ENCODE data around the gene ESAM.
A peak's percentile ranks its signal among the peaks of the same experiment; 100 is the strongest.

The ESAM gene

DNA sequence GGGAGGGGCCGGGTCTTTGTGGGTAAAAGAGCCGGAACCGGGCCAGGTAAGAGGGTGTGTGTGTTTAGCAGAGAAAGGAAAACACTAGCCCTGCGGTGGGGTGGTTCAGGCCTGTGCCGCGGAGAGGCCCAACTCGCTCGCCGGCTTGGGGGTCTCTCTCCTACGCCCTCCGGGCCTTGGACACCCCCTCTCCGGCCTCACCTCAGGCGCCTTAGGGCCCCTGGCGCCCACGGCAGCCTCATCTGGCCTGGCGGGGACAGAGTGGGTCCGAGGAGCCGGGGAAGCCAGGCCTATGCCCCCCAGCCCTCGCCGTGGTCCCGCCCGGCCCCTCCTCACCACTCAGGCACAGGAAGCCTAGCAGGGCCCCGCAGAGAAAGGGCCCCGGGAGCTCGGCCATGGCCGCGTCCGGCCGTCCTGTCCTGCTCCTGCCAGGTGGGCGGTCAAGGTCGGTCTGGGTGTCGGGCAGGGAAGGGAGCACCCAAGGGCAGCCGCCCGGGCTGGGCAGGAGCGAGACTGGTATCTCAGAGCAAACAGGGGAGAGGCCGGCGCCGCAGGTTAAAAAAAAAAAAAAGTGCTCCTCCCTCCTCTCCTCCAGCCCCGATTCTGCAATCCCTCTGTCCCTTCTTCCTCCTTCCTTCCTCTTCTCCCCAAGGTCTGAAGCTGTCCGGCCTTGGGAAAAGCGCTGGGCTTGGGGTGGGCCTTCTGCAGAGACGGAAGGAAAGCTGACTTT is 10.2 kb downstream of the ESAM start, which contains the start of gene VSIG2:
Gene VSIG2, minus strand, starts transcription at position 515 of the 730 bp plus-strand sequence. Its CDS starts 118 bp downstream, at position 397.
- DNase-seq, result no peak

DNA sequence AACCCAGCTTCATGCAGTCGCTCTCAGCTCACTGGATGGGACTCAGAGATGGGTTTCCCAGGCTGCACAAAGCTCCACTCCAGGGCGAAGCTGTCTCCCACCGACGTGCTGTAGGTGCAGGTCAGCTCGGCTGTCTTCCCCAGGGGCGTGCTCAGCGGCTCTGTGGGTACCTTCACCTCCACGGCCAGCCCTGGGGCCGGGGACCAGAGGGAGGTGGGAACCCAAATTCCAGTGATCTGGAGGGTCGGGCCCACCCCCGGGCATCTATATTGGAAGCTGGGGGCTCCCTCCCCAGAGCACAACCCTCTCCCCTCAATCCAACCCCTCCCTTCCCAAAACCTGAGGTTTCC is 10.7 kb downstream of the ESAM start:
- DNase-seq, result no peak

DNA sequence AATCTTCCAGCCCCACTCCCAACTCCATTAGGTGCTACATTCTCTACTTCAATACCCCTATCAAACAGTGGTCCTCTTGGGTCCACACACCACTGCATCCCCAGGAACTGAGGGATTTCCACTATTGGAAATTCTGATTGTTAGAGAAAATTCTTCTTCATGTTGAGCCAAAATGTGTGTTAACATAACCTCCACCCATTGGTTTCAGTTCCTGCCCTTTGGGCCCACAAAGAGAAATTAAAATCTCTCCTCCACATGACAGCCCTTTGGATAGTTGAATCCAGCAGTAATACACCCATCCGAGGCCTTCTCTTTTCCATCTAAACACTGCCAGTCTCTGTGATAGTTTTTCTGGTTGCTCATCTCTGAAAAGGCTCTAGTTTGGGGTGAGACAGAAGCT is 12.2 kb downstream of the ESAM start:
- no peak for DNase-seq

DNA sequence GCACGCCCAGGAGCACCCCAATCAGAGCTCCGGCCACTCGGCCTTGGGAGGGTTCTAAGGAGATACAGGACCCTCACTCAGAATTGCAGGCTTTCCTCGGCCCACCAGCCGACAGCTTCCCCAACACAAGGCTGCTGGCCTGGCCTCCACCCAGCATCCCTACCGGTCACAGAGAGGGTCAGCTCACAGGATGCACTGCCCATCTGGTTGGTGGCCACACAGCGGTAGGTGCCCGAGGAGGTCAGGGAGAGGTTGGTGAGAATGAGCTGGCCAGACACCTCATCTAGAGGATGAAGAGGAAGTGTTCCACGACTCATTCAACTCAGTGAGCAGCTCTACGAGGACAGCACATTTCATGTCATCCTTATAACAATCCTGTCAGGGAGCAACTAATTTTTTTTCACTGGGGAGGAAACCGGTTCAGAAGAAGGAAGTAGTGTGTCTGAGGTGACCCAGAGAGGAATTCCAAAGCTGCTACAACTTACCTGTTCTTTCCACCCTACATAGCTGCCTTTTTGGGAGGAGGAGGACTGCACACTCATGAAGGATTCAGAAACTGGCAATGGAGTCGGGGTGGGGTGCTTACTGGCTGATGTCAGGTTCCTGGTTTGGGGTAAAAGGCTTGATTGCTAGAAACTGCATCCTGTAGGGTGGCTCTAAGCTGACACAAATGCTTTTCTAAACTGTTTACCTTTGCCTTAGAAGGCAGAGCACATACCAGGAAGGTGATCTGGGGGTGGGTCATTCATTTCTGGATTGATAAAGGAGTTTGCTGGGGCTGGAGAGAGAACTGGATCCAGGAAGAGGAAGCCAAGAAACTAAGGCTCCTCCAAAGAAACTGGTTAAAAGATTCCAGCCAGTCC is 13.4 kb downstream of the ESAM start:
- DNase-seq, result no peak

DNA sequence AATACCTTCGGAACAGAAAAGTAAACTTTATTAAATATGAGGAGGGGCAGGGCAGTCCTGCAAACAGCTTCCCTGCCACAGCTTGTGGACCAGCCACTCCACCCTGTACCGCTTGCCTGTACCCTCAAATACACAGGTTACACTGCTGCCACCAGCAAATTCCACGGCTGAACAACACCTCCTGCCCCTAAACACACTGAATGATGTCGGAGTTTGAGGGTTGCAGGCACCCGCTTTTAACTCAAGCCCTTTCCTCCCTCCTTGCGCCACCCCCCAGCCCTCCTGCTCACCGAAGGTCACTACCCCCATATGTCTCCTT is 14.0 kb downstream of the ESAM start:
- no peak for DNase-seq

DNA sequence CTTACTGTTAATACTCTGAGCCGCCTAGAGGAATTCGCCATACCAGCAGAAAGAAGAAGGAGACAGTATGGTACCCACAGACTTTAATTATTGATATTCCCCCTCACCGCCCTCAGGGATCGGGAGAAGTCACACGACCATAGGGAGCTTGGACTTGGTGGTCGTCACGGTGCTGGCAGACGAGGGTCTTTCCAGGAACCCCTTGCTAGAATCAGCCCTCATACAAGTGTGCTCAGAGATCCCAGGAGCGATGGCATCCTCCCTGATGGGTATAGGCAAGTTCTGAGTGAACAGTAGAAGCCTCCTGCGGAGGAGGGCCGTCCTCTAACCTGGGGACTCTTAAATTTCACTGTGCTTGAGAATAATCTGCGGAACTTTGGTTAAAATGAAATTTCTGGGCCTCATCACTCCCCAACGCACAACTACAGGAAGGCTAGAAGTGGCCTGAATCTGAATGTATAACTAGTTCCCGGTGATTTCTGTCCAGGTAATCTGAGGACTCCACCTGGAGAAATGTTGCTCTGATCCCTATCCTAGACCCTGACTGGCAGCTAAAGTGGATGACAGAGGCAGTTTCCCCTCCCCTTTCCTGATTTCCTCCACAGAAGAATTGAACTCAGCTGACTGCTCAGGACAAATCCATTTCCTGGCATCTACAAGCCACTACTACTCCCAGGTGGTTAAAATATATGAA is 14.5 kb downstream of the ESAM start:
- no peak for DNase-seq

DNA sequence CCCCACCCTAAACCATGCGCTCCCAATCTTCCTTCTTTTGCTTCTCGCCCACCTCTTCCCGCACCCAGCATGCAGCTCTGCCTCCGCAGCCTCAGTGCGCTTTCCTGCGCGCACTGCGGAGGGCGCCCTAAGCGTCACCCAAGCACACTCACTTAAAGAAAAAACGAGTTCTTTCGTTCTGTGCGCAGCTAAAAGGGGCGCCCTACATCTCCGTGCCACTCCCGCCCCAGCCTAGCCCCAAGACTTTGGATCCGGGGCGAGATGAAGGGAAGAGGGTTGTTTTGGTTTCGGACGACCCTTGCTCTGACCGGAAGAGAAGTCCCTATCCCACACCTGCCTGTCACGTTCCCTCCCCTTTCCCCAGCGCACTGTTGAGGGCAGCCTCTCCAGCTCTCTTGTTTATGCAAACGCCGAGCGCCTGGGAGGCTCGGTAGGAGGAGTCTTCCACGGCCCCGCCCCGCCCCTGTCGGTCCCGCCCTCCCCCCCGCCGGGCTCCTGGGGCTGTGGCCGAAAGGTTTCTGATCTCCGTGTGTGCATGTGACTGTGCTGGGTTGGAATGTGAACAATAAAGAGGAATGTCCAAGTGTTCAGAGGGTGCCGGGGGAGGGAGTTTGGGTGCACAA is 15.4 kb downstream of the ESAM start:
- peak; percentile 85 for DNase-seq

DNA sequence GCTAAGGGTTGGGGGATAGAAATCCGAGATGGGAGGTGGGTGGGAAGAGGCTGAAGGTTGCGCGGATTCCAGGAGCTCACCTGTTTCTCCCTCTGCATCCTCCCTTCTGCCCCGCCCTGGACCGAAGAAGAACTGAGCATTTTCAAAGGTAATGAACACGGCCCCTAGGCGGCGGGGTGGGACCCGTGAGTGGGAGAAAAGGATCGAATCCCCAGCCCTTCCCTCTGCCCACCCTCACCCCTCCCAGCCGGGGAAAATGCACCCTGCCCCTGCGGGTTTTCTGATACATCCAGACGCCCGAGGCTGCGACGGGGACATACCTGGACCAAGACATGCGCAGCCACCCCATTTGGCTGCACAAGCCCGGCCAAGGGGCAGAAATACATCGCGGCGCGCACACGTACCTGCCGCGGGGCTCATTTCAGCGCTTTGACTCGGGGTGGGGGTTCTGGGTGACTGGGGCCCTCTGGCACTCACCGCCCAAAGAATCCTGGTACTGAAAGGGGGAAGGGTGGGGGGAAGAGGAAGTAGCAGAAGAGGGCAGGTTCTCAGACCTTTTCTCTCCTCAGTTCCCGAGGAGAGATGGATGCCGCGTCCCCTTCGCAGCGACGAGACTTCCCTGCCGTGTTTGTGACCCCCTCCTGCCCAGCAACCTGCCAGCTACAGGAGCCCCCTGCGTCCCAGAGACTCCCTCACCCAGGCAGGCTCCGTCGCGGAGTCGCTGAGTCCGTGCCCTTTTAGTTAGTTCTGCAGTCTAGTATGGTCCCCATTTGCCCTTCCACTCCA is 16.1 kb downstream of the ESAM start:
- DNase-seq, result no peak

DNA sequence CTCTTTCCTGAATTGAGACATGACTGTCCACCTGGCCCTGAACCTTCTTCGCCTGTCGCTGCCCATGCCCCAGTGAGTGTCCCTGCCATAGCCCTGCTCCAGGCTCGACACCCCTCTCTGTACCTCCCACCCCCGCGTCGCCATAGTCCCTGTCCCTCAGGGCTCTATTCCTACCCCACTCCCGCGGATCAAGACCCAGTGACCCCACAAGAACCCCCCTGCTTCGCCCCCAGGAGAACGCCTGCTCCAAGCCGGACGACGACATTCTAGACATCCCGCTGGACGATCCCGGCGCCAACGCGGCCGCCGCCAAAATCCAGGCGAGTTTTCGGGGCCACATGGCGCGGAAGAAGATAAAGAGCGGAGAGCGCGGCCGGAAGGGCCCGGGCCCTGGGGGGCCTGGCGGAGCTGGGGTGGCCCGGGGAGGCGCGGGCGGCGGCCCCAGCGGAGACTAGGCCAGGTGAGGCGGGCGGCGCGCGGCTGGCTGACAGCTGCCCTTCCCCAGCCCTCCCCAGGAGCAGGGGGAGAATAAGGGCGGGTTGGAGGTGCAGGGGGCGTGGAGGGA is 16.7 kb downstream of the ESAM start:
- no peak for DNase-seq

DNA sequence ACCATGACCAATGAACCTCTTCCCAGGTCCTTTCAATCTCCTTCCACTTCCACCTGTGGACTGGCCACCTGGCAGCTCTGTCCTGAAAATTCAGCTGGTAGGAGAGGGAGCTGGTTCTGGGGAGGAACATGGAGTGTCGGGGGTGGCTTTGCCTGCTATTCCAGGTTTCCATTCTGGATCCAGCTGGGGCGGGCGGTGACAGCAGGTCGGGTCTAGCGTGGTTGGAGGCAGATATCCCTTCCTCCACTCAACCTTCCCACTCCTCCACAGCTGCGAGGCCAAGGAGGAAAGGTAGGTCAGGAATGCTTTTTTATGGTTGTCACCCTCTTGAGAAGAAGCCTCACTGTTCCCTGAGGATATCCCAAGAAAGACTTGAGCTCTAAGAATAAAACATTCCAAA is 19.0 kb downstream of the ESAM start:
- DNase-seq, result no peak

DNA sequence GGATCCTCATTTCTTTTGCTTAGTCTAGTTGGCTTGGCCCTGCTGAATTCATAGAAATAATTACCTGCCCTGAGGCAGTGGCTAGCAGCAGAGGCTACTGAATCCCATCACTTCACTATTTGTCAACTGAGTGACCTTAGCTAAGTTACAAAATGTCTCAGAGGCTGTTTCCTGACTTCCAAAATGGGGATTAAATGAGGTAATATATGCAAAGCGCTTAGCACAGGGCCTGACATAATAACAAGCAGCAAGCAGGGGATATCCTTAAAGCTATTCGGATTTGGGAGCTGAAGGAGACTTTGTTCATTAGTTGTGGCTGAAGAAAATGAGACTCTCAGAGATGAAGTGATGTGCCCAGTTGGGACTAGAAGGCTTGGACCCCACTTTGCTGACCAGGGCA is 19.5 kb downstream of the ESAM start:
- DNase-seq, result no peak

DNA sequence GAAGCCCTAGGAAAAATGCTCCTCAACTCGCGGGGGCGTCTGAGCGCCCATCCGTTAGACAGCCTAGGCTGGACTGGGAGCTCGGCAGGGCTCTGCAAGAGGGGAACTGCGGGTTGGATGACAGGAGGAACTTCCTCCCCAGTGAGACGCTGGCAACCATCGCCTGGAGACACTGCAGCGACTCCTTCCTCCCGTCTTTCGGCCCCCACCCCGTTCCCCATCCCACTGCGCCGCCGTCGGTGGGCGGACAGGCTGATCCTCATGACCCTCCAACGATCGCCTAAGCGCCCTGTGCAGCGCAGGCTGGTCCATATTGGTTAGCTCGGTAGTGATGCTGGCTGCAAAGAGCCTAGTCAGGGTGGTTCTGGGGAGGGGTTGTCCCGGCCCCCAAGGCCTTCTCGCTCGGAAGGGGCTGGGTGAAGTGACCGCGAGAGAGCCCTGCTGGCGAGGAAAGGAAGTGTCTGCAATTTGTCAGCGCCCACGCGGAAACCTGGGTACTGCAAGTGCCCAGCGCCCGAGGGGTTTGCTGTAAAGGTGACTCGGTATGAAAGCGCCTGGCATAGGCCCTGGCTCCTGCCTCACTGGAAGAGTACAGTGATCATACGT is 21.7 kb downstream of the ESAM start:
- no peak for DNase-seq

DNA sequence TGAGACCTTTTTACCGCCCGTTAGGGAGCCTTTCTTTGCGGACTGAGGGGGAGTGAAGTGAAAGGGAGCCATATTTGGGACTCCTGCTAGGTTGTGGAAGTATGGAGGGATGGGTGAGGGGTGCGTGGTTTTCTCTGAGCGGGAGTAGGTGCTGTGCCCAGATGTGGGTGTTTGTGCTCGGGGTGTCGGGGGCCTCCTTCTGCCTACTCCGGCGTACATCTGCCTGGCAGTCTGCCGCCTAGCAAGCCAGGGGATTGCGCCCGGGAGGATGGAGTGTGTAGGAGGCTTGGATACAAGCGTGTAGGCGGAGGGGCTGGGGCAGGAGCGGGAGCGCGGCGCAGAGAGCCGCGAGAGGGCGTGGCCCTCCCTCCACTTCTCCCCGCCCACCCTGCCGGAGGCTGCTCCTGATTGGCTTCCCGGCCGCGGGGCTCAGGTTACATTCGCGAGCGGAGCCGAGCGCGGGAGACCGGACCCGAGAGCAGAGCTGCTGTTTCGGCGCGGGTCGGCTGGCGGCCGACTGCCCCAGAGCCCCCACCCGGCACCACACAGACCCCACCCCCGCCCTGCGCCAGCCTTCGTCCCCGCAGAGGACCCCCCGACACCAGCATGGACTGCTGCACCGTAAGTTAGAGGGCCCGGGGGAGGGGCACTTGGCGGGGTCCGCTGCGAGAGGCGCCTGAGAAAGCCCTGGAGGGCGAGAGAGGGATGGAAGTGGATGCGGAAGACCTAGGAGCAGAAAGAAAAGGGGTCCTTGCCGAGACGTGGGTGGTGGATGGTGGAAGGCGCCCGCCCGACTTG is 22.4 kb downstream of the ESAM start, which contains the start of gene NRGN:
Gene NRGN, plus strand, starts transcription at position 464 of the 798 bp plus-strand sequence. Its CDS starts 143 bp downstream, at position 607.
- DNase-seq, result peak; percentile 88

DNA sequence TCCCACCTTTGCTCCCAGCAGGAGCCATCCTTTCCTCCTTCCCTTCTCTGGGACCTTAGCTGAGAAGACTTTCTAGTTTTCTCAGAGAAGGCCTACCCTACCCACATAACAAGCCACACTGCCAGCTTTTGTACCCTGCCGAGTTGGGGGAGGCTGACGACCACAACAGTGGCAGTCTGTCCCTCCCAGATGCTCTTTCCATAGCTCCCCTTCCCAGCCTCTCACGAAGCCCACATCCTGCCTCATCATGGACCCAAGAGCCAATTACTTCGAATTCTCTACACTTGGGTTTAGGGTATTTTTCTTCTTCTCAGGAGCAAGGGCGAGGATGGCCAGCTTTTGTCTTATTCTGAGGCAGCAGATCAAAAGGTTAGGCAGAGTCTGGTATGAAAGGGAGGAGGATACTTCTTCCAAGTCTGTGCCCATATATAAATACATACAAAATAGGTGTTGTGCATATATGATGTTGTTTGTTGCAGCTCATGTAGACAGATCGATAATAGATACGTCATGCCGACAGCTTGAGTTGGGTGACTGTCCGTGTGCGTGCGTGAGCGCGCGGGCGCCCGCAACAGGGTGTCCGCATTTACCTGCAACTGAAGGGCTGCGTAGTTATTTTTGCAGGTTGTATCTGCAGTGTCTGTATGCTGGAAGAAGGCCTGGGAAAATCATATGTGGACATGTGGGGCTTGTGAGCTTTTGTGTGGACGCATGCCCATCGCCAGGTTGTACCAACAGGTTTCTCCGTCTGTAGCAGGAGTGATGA is 23.2 kb downstream of the ESAM start:
- DNase-seq, result no peak

DNA sequence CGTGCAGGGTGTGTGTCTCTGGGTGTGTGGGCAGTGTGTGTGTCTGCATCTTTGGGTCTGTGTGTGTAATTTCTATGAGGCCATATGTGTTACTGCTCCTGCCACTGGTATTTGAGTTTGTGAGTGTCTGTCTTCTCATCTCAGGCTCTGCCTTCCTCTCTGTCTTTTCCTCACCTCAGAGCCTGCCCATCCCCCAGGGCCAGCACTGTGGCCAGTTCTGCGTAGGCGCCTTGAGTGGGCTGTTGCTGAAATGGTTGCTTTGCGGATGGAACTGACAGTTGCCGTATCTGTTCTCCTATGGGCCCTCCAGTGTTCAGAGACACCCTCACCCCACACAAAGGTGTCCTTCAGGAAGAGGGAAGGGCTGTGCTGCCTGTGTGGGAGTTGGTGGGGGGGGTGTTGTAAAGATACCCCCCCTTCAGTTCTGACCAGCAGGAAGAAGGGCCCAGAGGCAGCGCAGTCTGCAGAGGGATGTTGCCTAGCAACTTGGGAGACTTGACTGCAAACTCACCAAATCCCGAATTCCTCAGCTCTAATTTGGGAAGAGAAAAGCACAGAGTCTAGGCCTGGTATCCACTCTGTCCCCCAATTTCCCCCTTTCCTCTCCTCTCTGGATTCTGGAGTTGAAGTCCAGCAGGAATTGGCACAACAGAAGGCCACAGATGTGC is 24.3 kb downstream of the ESAM start:
- DNase-seq, result no peak

DNA sequence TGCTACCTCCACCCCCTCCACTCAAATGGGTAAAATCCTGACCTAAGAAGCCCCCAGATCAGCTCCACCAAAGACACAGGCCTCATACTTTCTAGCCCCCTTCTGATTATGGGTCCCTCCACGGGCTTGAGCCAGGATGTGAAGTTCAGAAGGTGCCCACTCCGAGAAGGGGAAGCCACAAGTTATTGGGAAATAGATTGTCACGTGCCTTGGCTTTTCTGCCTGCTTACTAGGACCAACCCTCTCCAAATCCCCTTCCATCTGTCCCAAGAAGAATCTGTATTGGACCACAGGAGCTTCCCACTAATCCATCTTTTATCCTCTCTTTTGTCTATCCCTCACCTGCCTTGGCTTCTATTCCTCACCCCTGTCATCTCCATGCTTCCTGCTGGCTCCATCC is 25.4 kb downstream of the ESAM start:
- DNase-seq, result no peak

DNA sequence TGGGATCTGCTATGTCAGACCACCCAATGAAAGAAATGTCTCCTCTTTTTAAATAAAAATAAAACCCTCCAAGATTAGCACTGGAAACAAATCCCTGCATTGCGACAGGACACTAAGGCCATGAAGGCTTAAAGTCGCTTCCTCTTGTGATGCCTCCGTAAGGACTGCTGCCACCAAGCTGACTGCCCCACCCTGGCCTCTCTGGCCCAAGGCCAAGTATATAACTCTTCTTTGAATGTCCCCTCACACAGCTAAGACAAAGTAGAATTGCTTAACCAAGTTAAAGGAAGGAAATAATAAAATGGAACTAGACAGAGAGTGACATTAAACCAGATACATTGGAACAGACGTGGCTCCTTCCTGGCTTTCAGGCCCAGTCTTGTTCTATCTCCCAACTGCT is 29.9 kb downstream of the ESAM start:
- DNase-seq, result no peak

DNA sequence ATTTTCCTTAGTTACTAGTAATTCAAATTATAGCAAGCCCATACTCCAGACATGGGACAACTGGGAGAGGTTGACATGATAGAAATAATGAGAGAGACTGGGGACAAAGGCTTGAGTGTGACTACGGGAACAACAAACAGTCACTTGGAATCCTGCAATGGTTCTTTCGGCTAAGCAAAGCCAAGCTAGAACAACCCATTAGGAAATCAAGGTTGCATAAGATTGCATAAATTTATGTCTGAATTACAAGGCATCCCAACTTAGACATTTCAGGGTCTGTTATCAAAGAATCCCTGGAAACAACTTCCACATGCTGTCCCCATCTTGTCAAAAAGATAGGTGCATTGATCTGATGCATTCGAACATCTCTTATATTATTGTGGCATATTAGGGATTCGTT is 32.5 kb downstream of the ESAM start:
- no peak for DNase-seq

DNA sequence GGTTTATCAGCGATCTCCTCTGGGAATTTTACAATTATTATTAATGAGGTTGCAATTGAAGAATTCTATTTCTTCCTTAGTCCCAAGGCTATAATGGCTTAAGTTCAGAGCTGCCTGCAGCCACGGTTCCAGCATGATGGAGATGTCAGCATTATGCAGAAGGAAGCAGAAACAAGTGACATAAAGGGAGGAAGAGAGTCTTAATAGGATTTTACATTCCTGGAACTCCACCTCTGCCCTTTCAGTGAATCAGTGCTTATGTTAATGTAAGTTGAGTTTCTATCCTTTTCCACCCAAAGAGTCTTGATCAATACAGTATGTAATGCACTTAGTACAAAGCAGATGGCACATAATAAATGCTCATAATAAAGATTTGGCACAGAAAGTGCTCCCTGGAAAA is 34.0 kb downstream of the ESAM start:
- no peak for DNase-seq

All from hematopoietic multipotent progenitor cell treated with erythropoietin and hydrocortisone succinate and interleukin-3 and kit ligand, for 8 days (in vitro differentiated cells).